ENCODE data around the gene CCNG2.

Gene CCNG2

GRCh38 chr4:77149789-77150188 is 7.2 kb upstream of the CCNG2 start:
- no peaks in the 10 kb centered on the region for H3K36me3 Mint-ChIP-seq (ENCODE audit: low read depth)
- no peak for TF ChIP-seq CTCF (IDR thresholded peaks at IDR 0.05)
- H3K4me1 Mint-ChIP-seq, result peaks cover 53% of the 10 kb centered on the region
- H3K4me3 Mint-ChIP-seq, result no peak overlapping the region
- no peak for DNase-seq
- H3K9me3 Mint-ChIP-seq, result peaks cover 4% of the 10 kb centered on the region
- no peaks in the 10 kb centered on the region for H3K27me3 Mint-ChIP-seq (ENCODE audit: low read depth, poor library complexity)
- no peak overlapping the region for H3K27ac Mint-ChIP-seq

- H3K36me3 Mint-ChIP-seq (ENCODE audit: low read depth), result no peaks in the 10 kb centered on the region
- no peak for TF ChIP-seq CTCF (IDR thresholded peaks at IDR 0.05)
- peaks cover 4% of the 10 kb centered on the region for H3K9me3 Mint-ChIP-seq
- no peak for DNase-seq
- no peaks in the 10 kb centered on the region for H3K27me3 Mint-ChIP-seq (ENCODE audit: low read depth, poor library complexity)
- no peak overlapping the region for H3K27ac Mint-ChIP-seq
- H3K4me3 Mint-ChIP-seq, result no peak overlapping the region
- H3K4me1 Mint-ChIP-seq, result peaks cover 58% of the 10 kb centered on the region
These were observed 5.8 kb upstream of the CCNG2 start for GRCh38 chr4:77151241-77151640.

- peaks cover 50% of the 10 kb centered on the region for H3K4me1 Mint-ChIP-seq
- peak; percentile 22 for DNase-seq
- H3K27ac Mint-ChIP-seq, result peak overlapping the region; percentile 64
- H3K36me3 Mint-ChIP-seq (ENCODE audit: low read depth), result no peaks in the 10 kb centered on the region
- H3K4me3 Mint-ChIP-seq, result peak overlapping the region; percentile 44
- H3K9me3 Mint-ChIP-seq, result peaks cover 4% of the 10 kb centered on the region
- TF ChIP-seq CTCF (IDR thresholded peaks at IDR 0.05), result no peak
- H3K27me3 Mint-ChIP-seq (ENCODE audit: low read depth, poor library complexity), result no peaks in the 10 kb centered on the region
These were observed 4.6 kb upstream of the CCNG2 start for GRCh38 chr4:77152421-77152820.

GRCh38 chr4:77153006-77153405 is 4.0 kb upstream of the CCNG2 start:
- no peak for TF ChIP-seq CTCF (IDR thresholded peaks at IDR 0.05)
- Mint-ChIP-seq H3K4me1 (peaks cover 47% of the 10 kb centered on the region), H3K9me3 (peaks cover 4% of the 10 kb centered on the region), H3K4me3 (peak overlapping the region; percentile 28), H3K27ac (peak overlapping the region; percentile 90), H3K36me3 (ENCODE audit: low read depth) (no peaks in the 10 kb centered on the region), H3K27me3 (ENCODE audit: low read depth, poor library complexity) (no peaks in the 10 kb centered on the region)
- no peak for DNase-seq

GRCh38 chr4:77154065-77154464 is 2.9 kb upstream of the CCNG2 start:
- no peak for DNase-seq
- Mint-ChIP-seq H3K27me3 (ENCODE audit: low read depth, poor library complexity) (no peaks in the 10 kb centered on the region), H3K27ac (no peak overlapping the region), H3K36me3 (ENCODE audit: low read depth) (peaks cover 9% of the 10 kb centered on the region), H3K4me3 (peak overlapping the region; percentile 44), H3K4me1 (peaks cover 51% of the 10 kb centered on the region), H3K9me3 (peaks cover 4% of the 10 kb centered on the region)
- no peak for TF ChIP-seq CTCF (IDR thresholded peaks at IDR 0.05)

GRCh38 chr4:77154761-77155499 is 2.1 kb upstream of the CCNG2 start:
- Mint-ChIP-seq H3K4me3 (peak overlapping the region; percentile 94), H3K27me3 (ENCODE audit: low read depth, poor library complexity) (no peaks in the 10 kb centered on the region), H3K36me3 (ENCODE audit: low read depth) (peaks cover 18% of the 10 kb centered on the region), H3K27ac (peak overlapping the region; percentile 13), H3K4me1 (peaks cover 59% of the 10 kb centered on the region), H3K9me3 (peaks cover 4% of the 10 kb centered on the region)
- DNase-seq, result no peak
- no peak for TF ChIP-seq CTCF (IDR thresholded peaks at IDR 0.05)
